GM10847 (cell line): Measurements from ENCODE around the gene IQGAP1.

Experiments used
- POLR2A ChIP-seq: IDR thresholded peaks from 2 replicates; pipeline ENCODE4 v1.6.1; 2011; ENCODE audit not compliant: insufficient read length; ENCODE audit errors: extremely low read depth

Gene IQGAP1

DNA sequence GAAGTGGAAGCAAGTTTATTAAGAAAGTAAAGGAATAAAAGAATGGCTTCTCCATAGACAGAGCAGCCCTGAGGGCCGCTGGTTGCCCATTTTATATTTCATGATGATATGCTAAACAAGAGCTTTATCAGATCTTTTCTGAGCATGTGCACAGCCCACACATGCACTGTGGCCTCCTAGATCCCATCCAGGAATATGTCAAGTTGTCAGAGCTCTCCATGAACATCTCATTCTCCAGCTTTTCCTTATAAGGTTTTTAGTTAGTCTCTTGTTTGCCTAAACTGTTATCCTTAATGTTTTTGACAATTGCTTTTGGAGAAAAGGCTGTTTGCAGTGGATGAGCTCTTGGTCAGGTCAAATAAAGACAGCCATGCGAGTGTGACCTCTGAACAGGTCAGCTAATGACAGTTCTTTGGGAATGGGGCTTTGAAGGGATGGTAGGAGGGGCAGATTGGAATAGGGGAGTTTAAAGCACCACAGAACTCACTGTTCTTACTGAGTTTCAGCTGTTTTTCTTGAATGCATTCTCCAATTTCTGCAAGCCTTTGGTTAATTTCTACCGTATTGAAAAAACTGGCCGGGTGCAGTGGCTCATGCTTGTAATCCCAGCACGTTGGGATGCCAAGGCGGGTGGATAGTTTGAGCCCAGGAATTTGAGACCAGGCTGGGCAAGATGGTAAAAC lies 72.2 kb downstream of the IQGAP1 start:
- no peak for TF ChIP-seq POLR2A

DNA sequence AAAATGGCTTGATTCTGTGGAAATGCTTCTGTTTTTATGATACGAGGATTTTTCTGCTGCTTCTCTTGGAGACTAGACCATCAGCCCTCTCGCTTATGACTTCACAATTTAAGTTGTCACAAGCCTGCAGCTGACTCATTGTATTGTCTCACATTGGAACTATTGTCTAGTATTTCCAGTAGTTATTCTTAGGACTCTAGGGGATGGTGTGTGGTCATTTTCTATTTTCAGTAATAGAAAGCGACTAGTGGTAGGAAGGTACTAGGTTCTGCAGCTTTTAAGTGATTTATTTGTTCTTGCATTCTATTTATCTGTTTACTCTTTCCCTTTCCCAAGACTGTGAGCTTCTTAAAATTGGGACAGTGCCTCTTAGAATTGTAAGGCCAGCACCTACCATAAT lies 75.3 kb downstream of the IQGAP1 start:
- no peak for TF ChIP-seq POLR2A

- TF ChIP-seq POLR2A: no peak
These were observed 77.3 kb downstream of the IQGAP1 start for GRCh38 chr15:90465140-90465929.

DNA sequence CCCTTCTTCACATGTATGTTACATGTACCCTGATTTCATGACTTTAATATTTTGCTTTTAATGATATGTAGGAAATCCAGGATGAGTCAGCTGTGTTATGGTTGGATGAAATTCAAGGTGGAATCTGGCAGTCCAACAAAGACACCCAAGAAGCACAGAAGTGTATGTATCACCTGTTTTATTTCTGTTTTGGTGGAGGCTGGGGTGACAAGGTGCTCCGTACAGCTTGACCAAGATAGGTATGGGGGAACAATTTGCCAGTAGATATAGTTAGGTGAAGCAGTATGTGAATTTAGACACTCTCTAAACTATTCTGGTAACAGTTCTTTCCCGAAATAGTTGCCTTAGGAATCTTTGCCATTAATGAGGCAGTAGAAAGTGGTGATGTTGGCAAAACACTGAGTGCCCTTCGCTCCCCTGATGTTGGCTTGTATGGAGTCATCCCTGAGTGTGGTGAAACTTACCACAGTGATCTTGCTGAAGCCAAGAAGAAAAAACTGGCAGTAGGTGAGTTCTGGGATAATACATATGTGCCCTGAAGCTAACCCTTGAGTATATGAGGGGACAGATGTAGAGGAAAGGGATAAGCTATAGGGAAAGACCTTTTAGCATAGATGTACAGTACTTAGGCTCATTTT lies 78.0 kb downstream of the IQGAP1 start:
- no peak for TF ChIP-seq POLR2A

GRCh38 chr15:90469723-90470122 lies 81.7 kb downstream of the IQGAP1 start:
- no peak for TF ChIP-seq POLR2A

DNA sequence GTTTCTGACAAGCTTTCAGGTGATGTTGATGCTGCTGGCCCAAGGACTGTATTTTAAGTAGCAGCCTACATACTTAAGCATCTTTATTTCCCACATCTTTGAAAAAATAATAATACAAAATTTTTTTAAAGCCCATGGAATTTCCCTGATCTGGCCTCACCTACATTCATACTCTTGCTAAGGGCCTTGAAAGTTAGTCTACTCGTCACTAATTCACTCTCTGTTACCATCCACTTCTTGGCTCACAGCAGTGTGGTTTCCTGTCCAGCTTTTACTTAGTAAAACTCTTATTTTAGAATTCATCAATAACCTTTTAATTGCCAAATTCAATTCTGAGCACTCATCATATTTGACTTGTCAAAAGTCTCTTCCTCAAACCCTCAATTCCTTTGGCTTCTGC lies 82.4 kb downstream of the IQGAP1 start:
- no peak for TF ChIP-seq POLR2A

- TF ChIP-seq POLR2A: no peak
These were observed 83.1 kb downstream of the IQGAP1 start for GRCh38 chr15:90471126-90471525.

DNA sequence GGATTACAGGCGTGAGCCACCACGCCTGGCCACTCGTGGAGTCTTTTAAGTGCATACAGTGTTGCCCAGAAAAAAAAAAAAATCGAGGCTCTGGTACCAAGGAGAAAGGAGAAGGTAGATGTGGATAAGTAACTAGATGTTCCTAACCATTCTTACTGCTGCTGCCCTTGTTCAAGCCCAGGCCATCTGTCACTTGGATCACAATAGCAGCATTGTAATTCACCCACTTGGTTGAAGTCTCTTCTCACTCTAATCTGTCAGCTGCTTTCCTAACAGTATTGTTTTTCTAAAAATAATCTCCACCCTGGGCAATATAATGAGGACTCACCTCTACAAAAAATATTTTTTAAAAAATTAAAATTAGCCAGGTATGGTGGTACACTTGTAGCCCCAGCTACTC lies 83.7 kb downstream of the IQGAP1 start:
- no peak for TF ChIP-seq POLR2A

GRCh38 chr15:90478846-90479481 lies 90.9 kb downstream of the IQGAP1 start:
- no peak for TF ChIP-seq POLR2A

- TF ChIP-seq POLR2A: no peak
These were observed 91.6 kb downstream of the IQGAP1 start for GRCh38 chr15:90479656-90480055.

DNA sequence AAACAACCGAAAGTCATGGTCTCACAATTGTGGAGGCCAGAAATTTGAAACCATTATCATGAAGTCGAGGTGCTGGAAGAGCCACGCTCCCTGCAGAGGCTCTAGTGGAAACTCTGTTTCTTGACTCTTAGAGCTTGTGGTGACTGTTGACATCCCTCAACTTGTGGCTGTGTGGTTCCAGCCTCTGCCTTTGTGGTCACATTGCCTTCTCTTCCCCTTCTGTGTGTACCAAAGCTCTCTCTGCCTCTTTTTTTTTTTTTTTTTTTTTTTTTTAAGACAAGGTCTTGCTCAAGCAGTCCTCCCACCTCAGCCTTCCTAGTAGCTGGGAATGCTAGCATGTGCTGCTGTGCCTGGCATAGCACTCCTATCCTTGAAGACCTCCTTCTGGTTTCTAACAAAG lies 93.0 kb downstream of the IQGAP1 start:
- no peak for TF ChIP-seq POLR2A

DNA sequence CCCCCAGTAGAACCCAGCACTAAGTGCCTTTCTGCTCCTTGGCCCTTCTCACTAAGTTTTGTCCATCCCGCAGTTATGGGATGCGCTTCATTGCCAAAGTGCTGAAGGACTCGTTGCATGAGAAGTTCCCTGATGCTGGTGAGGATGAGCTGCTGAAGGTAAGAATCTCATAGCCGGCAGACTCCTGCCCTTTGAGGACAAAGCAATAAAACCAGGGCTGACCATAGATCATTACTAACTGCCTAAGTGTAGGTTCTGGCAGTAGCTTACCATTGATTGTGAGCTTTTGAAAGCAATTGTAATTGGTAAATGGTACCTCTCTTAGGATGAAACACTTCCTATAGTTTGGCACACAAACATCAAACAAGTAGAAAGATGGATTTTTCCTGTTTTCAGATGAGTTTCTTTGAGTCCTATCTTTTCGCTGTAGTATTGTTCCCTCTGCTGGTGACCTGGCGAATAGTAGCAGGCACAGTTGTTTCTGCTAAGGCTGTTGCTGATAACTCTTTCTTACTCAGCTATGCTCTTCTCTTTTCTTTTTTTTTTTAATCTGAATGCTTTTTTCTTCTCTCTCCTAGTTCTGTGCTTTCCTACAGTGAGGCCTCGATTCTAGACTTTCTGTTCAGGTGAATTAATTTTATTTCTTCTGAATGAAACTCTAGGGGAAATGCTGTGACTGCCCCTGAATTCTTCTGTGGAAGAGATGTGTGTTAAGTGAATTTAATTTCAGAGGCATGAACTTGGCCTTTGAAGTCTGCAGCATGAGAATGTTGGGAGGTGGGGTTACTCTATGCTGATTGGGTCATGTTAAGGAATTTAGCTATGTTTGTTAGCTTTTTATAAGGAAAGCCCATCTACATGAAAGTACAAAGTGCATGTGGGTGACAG lies 94.3 kb downstream of the IQGAP1 start:
- no peak for TF ChIP-seq POLR2A

DNA sequence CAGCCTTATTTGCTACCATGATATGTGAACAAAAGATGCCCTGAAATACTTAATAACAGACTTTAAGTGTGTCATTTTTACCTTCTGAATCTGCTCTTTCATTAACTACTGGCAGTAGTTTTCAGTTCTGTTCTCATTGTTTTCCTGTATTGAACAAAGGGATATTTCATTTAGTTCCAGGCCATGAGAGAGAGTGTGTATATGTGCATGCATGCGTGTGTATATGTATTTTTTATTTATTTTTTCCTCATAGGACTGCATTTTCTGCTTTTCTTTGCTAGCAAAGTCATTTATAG lies 94.9 kb downstream of the IQGAP1 start:
- TF ChIP-seq POLR2A: no peak

- TF ChIP-seq POLR2A: no peak
These were observed 95.6 kb downstream of the IQGAP1 start for GRCh38 chr15:90483637-90484036.

GRCh38 chr15:90487186-90487585 lies 99.1 kb downstream of the IQGAP1 start:
- no peak for TF ChIP-seq POLR2A
